ENCODE results near the gene GMDS. TPM values are rescaled to one million over a fixed set of nuclear protein-coding genes. Genes with fewer than 3 reads are reported as not detected.

Gene GMDS
- total and polyA plus RNA-seq, 2 donors (not counting 1 experiment from before 2014, with no cell fraction given) = 11.5 to 16.4 TPM

DNA sequence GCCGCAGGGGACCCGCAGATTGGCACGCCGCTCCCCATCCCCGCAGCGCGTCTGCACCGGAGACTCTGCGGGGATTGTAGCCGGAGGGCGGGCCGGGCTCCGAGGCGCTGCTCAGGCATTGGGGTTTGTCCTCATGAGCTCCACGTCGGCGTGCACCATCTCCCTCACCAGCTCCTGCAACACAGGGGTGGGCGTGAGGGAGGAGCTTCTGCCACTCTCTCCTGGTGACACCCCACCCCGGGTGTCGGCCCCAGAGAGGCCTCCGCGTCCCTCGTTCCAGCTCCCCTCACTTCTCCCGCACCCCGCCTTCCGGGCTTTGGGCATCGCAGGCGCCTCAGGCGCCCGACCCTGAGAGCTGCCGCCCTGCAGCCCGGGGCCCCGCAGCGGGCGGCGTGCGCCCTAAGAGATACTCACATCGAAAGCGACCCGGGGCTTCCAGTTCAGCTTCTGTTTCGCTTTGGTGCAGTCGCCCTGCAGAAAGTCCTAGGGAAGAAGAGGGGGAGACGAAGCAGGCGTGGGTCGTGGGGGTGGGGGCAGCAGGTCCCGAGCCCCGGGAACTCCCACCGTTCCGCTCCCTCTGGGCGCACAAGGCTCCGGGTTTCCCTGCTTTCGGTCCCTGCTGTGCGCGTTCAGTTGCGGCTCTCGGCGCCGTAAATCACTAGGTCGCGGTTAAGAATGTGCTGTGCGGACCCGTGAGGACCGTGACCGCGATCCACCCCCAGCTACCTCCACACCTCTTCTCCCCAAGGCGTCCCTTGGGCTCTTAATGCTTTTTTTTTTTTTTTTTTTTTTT, 621.2 kb downstream of the GMDS start:
- Histone ChIP-seq H3K27ac (ENCODE audit: low read length in 2 of 2) (no peak overlapping the region), H2AFZ (ENCODE audit: insufficient read depth, low read depth, low read length, poor library complexity, severe bottlenecking) (peak overlapping the region; percentile 18), H3K4me2 (replicated peaks; ENCODE audit: low read depth, low read length, poor library complexity, severe bottlenecking) (peak overlapping the region; percentile 84), H4K20me1 (ENCODE audit: control insufficient read depth, insufficient read depth, low read length, poor library complexity, severe bottlenecking) (no peaks in the 10 kb centered on the region), H3K79me2 (ENCODE audit: control insufficient read depth, insufficient read depth, low read length) (no peaks in the 10 kb centered on the region), H3K36me3 (replicated peaks in 1 of 2; ENCODE audit: control extremely low read depth in 1 of 2, control insufficient read depth in 1 of 2, extremely low read depth in 1 of 2, insufficient read depth in 2 of 2, low read length in 1 of 2) (no peaks in the 10 kb centered on the region), H3K9me3 (ENCODE audit: control extremely low read depth in 1 of 3, control insufficient read depth in 2 of 3, insufficient read depth in 1 of 3, low read length in 2 of 3) (peaks cover 0 to 32% (median 0%) of the 10 kb centered on the region in 3 donors), H3K4me3 (ENCODE audit: control extremely low read depth in 1 of 5, extremely low read depth in 1 of 5, insufficient read depth in 1 of 5, low read depth in 2 of 5, low read length in 4 of 5) (peak overlapping the region in 4 of 5 experiments; percentile 28 to 69 (median 45)), H3K27me3 (replicated peaks in 1 of 4; ENCODE audit: control extremely low read depth in 1 of 4, control insufficient read depth in 3 of 4, insufficient read depth in 4 of 4, low read length in 3 of 4) (peaks cover 0 to 84% (median 62%) of the 10 kb centered on the region in 4 experiments), H3K4me1 (ENCODE audit: control insufficient read depth in 2 of 2, insufficient read depth in 2 of 2, low read length in 2 of 2) (peaks cover 36 to 40% of the 10 kb centered on the region in 2 donors), H3K9ac (ENCODE audit: low read length) (peak overlapping the region; percentile 68)
- Mint-ChIP-seq H3K4me1 (peaks cover 21% of the 10 kb centered on the region), H3K27me3 (peaks cover 68% of the 10 kb centered on the region), H3K9me3 (ENCODE audit: insufficient read depth) (no peaks in the 10 kb centered on the region), H3K27ac (no peak overlapping the region), H3K4me3 (peak overlapping the region; percentile 68)
- ATAC-seq (ENCODE audit: low read depth) = peak; percentile 49
- TF ChIP-seq EZH2 (IDR thresholded peaks at IDR 0.05; ENCODE audit: borderline replicate concordance, insufficient read depth, low read depth, low read length, poor library complexity, severe bottlenecking) = no peak
- TF ChIP-seq, protein P1, sequence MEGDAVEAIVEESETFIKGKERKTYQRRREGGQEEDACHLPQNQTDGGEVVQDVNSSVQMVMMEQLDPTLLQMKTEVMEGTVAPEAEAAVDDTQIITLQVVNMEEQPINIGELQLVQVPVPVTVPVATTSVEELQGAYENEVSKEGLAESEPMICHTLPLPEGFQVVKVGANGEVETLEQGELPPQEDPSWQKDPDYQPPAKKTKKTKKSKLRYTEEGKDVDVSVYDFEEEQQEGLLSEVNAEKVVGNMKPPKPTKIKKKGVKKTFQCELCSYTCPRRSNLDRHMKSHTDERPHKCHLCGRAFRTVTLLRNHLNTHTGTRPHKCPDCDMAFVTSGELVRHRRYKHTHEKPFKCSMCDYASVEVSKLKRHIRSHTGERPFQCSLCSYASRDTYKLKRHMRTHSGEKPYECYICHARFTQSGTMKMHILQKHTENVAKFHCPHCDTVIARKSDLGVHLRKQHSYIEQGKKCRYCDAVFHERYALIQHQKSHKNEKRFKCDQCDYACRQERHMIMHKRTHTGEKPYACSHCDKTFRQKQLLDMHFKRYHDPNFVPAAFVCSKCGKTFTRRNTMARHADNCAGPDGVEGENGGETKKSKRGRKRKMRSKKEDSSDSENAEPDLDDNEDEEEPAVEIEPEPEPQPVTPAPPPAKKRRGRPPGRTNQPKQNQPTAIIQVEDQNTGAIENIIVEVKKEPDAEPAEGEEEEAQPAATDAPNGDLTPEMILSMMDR (IDR thresholded peaks at IDR 0.05) = no peak
- POLR2A ChIA-PET = no interaction called here
- 38% methylated on average over 59 of the region's 66 CpGs for WGBS (ENCODE audit: insufficient coverage)
- DNase-seq = peak; percentile 52
- intact Hi-C loops (cut with micrococcal nuclease) = loop anchor here (10.0 kb wide), 1 partner anchor 111 kb away; no protein-coding TSS in a partner anchor
- CTCF ChIA-PET = interaction anchor here (0.6 to 1.6 kb wide), 6 partner anchors 18 to 1010 kb away, joined by 3 to 4 read pairs (median 3); no protein-coding TSS in a partner anchor

DNA sequence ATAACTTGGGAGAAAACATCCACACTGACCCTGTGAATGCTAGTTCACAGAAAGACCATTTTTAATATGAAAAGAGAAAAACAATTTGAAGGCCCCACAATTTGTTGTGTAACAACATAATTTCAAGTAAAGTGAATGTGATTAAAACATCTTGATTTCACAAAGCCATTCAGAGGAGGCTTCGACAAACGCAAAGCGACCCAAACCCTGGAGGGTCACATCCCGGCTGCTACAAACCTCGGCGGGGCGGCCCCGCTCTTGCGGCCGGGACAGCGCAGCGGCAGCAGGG, 621.7 kb downstream of the GMDS start:
- peaks cover 63% of the 10 kb centered on the region for H3K27me3 Mint-ChIP-seq
- Histone ChIP-seq H2AFZ (ENCODE audit: insufficient read depth, low read depth, low read length, poor library complexity, severe bottlenecking) (no peak overlapping the region), H3K9ac (ENCODE audit: low read length) (no peak overlapping the region), H3K27me3 (replicated peaks in 1 of 4; ENCODE audit: control extremely low read depth in 1 of 4, control insufficient read depth in 3 of 4, insufficient read depth in 4 of 4, low read length in 3 of 4) (peaks cover 0 to 84% (median 64%) of the 10 kb centered on the region in 4 experiments), H3K4me1 (ENCODE audit: control insufficient read depth in 2 of 2, insufficient read depth in 2 of 2, low read length in 2 of 2) (peaks cover 37 to 40% of the 10 kb centered on the region in 2 donors), H3K4me3 (ENCODE audit: control extremely low read depth in 1 of 5, extremely low read depth in 1 of 5, insufficient read depth in 1 of 5, low read depth in 2 of 5, low read length in 4 of 5) (no peak overlapping the region), H3K27ac (ENCODE audit: low read length in 2 of 2) (no peak overlapping the region), H3K36me3 (replicated peaks in 1 of 2; ENCODE audit: control extremely low read depth in 1 of 2, control insufficient read depth in 1 of 2, extremely low read depth in 1 of 2, insufficient read depth in 2 of 2, low read length in 1 of 2) (no peaks in the 10 kb centered on the region), H3K79me2 (ENCODE audit: control insufficient read depth, insufficient read depth, low read length) (no peaks in the 10 kb centered on the region), H3K4me2 (replicated peaks; ENCODE audit: low read depth, low read length, poor library complexity, severe bottlenecking) (no peak overlapping the region), H3K9me3 (ENCODE audit: control extremely low read depth in 1 of 3, control insufficient read depth in 2 of 3, insufficient read depth in 1 of 3, low read length in 2 of 3) (peaks cover 0 to 36% (median 0%) of the 10 kb centered on the region in 3 donors), H4K20me1 (ENCODE audit: control insufficient read depth, insufficient read depth, low read length, poor library complexity, severe bottlenecking) (no peaks in the 10 kb centered on the region)
- no peak for ATAC-seq (ENCODE audit: low read depth)
- H3K27ac Mint-ChIP-seq = no peak overlapping the region
- ChIA-PET POLR2A (no interaction called here), CTCF (interaction anchor here (0.6 to 1.2 kb wide), 2 partner anchors 585 to 730 kb away, joined by 3 read pairs; no protein-coding TSS in a partner anchor)
- DNase-seq = no peak
- WGBS (ENCODE audit: insufficient coverage) = over 99% methylated on average over 12 of the region's 12 CpGs
- TF ChIP-seq, protein P1 (IDR thresholded peaks at IDR 0.05) = no peak
- no peak for TF ChIP-seq EZH2 (IDR thresholded peaks at IDR 0.05; ENCODE audit: borderline replicate concordance, insufficient read depth, low read depth, low read length, poor library complexity, severe bottlenecking)
- no peaks in the 10 kb centered on the region for H3K9me3 Mint-ChIP-seq (ENCODE audit: insufficient read depth)
- intact Hi-C loops (cut with micrococcal nuclease) = loop anchor here (10.0 kb wide), 1 partner anchor 111 kb away; no protein-coding TSS in a partner anchor
- peaks cover 22% of the 10 kb centered on the region for H3K4me1 Mint-ChIP-seq
- peak overlapping the region; percentile 62 for H3K4me3 Mint-ChIP-seq
